H54 (cell line): ENCODE data around the gene EME2.

Experiments used
- DNase-seq: peaks from one replicate; pipeline ENCODE4 v3.0.0; 2011; ENCODE audit warnings: low spot score, mixed read lengths; ENCODE audit not compliant: insufficient read length
- FAIRE-seq: peaks from 3 replicates; lab custom pipeline; 2011; peaks lifted over from hg19 to GRCh38; lab: Jason Lieb, UNC
- POLR2A ChIP-seq: IDR thresholded peaks from 2 replicates; pipeline ENCODE4 v1.6.1; 2011; ENCODE audit warnings: low read depth, mild to moderate bottlenecking, low read length

Gene EME2

DNA sequence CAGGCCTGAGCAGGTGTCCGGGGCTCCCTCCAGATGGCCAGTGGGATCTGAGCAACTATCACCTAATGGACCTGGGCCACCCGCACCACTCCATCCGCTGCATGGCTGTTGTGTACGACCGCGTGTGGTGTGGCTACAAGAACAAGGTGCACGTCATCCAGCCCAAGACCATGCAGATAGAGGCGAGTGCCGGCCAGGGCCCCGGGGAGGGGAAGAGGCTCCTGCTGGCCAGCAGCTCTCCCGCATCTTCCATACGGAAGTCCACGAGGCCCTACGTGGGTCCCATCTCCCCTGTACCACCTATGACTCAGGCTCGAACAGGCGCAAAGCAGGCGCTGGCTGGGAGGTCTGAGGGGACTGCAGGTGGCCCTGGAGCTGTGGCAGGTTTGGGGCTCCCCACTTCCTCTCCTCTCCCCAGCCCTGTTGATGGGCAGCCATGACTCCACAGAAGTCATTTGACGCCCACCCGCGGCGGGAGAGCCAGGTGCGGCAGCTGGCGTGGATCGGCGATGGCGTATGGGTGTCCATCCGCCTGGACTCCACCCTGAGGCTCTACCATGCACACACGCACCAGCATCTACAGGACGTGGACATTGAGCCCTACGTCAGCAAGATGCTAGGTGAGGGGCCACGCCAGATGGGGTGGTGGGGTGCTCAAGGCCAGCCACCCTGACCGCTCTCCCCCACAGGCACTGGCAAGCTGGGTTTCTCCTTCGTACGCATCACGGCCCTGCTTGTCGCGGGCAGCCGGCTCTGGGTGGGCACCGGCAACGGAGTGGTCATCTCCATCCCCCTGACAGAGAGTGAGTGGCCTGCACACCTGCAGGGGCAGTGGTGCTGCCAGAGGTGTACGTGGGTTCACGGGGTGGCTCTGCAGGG lies 5.3 kb upstream of the EME2 start:
- FAIRE-seq (no peak), DNase-seq (no peak)
- no peak for TF ChIP-seq POLR2A

GRCh38 chr16:1768061-1768766 lies 4.4 kb upstream of the EME2 start:
- FAIRE-seq = no peak
- TF ChIP-seq POLR2A = no peak
- DNase-seq = no peak

DNA sequence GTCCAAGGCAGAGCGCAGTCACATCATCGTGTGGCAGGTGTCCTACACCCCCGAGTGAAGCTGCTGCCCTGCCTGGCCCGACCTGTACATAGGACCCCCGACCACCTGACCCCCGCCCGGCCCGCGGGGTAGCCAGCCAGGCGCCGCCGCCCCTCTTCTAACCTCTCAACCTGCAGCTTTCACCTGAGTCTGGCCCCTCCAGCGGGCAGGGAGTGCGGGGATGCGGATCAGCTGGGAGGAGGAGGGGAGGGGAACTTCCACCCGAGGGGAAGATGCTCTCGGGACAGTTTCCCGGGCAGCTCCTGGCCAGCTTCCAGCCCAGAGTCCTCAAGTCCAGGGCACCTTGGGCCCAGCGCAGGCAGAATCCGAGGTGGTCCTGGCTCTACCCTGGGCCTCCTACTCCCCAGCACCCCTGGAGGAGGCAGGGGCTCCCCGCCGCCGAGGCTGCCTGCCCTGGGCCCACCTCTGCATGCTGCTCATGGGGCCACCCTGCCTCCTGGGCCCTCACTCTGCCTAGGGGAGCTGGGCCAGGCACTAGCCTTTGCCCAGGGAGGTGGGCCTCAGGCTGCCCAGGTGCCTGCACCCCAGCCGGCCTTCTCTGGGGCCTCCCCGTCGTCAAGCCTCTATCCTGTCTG lies 3.7 kb upstream of the EME2 start:
- DNase-seq (no peak), FAIRE-seq (no peak)
- no peak for TF ChIP-seq POLR2A

- no peak for FAIRE-seq
- TF ChIP-seq POLR2A = no peak
- DNase-seq = no peak
These were observed 3.0 kb upstream of the EME2 start for GRCh38 chr16:1769402-1770300.

DNA sequence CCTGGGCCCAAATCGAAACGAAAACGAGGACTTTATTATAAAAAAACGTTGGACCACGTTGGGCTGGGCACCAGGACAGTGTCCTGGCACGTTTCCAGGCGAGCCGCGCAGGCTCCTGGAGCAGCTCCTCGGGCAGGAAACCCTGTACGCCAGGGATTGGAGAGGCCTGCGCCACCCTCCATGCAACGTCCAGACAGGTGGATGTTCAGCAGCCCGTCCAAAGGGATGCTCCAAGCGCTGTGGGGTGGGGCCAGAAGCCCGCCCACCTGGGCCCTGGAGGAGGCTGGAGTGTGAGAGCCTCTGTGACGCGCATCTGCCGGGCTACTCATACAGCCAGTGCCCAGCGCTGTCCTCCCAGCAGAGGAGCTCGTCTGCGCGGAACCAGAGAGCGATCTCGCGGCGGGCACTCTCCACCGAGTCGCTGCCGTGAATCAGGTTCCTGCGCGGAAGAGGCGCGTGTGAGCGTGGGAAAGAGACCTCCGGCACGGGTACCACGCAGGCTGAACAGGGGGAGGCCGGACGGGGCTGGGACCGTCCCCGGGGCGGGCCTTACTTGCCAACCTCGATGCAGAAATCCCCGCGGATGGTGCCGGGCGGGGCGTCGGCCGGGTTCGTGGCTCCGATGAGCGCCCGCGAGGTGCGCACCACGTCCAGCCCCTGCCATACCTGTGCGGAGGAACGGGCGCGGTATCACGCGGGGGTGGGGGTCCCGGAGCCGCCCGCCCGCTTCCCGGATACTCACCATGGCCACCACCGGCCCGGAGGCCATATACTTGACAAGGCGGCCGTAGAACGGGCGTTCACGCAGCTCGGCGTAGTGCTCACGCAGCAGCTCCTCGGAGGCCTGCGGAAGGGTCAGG lies 2.1 kb upstream of the EME2 start:
- DNase-seq = no peak
- no peak for FAIRE-seq
- no peak for TF ChIP-seq POLR2A

- TF ChIP-seq POLR2A = no peak
- no peak for DNase-seq
These were observed 1.3 kb upstream of the EME2 start, which contains the start of gene NME3 for GRCh38 chr16:1771188-1771863. Gene NME3 (minus strand): TSS chr16:1771543. CDS start chr16:1771534, 9 bp downstream.

GRCh38 chr16:1771864-1772361 lies 697 bp upstream of the EME2 start:
- no peak for DNase-seq
- TF ChIP-seq POLR2A = no peak
- no peak for FAIRE-seq

More at GRCh38 chr16:1771188-1771863, 1.3 kb upstream of the EME2 start, which contains the start of gene NME3:
- no peak for FAIRE-seq

DNA sequence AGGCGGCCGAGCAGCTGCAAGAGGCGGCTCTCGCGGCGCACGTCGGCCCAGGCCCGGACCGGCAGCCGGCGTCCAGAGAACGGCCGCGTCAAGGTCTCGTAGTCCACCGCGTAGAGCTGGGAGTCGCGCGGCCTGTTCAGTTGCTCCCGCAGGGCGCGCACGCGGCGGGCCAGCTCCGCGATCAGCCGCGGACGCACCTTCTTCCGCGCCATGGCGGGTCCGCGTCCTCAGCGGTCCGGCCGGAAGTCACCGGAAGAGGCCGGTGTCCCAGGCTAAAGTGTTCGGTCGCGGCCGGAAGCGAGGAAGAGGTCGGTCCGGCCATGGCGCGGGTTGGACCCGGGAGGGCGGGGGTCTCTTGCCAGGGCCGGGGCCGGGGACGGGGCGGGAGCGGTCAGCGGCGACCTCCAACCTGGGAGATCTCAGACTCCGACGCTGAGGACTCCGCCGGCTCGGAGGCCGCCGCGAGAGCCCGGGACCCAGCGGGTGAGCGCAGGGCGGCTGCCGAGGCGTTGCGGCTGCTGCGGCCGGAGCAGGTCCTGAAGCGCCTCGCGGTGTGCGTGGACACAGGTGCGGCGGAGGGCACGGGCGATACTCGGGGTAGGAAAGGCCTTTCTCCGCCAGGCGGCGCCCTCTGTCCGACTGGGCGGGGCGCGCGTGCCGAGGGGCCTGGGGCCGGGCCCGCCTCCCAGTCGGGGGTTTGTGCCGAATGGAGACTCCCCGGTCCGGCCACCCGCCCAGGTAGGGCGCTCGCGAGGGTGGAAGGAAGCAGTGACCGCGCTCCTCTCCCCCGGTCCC lies 495 bp downstream of the EME2 start, which contains the start of gene MRPS34:
Gene MRPS34, minus strand, starts transcription at position 227 of the 795 bp plus-strand sequence. Its CDS starts 15 bp downstream, at position 212.
- peak; percentile 80 for TF ChIP-seq POLR2A
- no peak for FAIRE-seq
- peak; percentile 84 for DNase-seq

- no peak for TF ChIP-seq POLR2A
- DNase-seq (no peak), FAIRE-seq (no peak)
These were observed 1.3 kb downstream of the EME2 start for GRCh38 chr16:1773703-1774447.

GRCh38 chr16:1774448-1774780 lies 1.8 kb downstream of the EME2 start:
- no peak for FAIRE-seq

More at GRCh38 chr16:1774448-1774780, 1.8 kb downstream of the EME2 start:
- no peak for TF ChIP-seq POLR2A
- no peak for DNase-seq
